Right lobe of liver (tissue), 6 donors: ENCODE results near the gene NCOR1. TPM values are rescaled to one million over a fixed set of nuclear protein-coding genes. Genes with fewer than 3 reads are reported as not detected.

ENCODE experiments used
- ATAC-seq, 4 donors: fragments of 200-7000 bp; cut with Tn5 transposase; one replicate each; pipeline ENCODE4 v1.9.1; 2020; ENCODE audit warnings: mild to moderate bottlenecking in 4 of 4, moderate library complexity in 4 of 4
- DNase-seq, 3 donors: peaks; one replicate each; pipeline ENCODE4 v3.0.0-alpha.2; 2020
- H3K27ac ChIP-seq, 3 donors: fragments of 200-600 bp; one replicate each; pipeline ENCODE4 v1.8.0; 2022
- H3K27me3 ChIP-seq, 2 donors: fragments of 200-600 bp; one replicate each; pipeline ENCODE4 v1.8.0; 2022
- H3K36me3 ChIP-seq, 4 donors: fragments of 200-600 bp; sonication (generic) in 1 of 4; one replicate each; pipeline versions ENCODE4 v1.5.1 to v1.8.0; 2017 to 2022; ENCODE audit warnings: control low read depth in 1 of 4
- H3K4me1 ChIP-seq, 4 donors: fragments of 200-600 bp; sonication (generic) in 1 of 4; one replicate each; pipeline versions ENCODE4 v1.5.1 to v1.8.0; 2017 to 2022; ENCODE audit warnings: control low read depth in 1 of 4
- H3K4me3 ChIP-seq, 3 donors: fragments of 200-600 bp; one replicate each; pipeline ENCODE4 v1.8.0; 2022
- H3K9me3 ChIP-seq, 4 donors: fragments of 200-600 bp; sonication (generic) in 1 of 4; one replicate each; pipeline versions ENCODE4 v1.5.1 to v1.8.0; 2017 to 2022; ENCODE audit warnings: control low read depth in 1 of 4
- CTCF ChIP-seq, 4 donors: fragments of 200-600 bp in 3 of 4; fragments of 450-650 bp in 1 of 4; IDR thresholded peaks; one replicate each; pipeline versions ENCODE4 v1.5.1 to v1.8.0; 2016 to 2022; ENCODE audit warnings: antibody characterized with exemption in 4 of 4, mild to moderate bottlenecking in 2 of 4
- POLR2A ChIP-seq: fragments of 450-650 bp; IDR thresholded peaks from one replicate; pipeline ENCODE4 v1.6.1; 2017; ENCODE audit warnings: antibody characterized with exemption, mild to moderate bottlenecking
- WGBS: methylation state at CpG from one replicate; pipeline ENCODE4 v1.1.6; 2018; ENCODE audit warnings: low coverage, low lambda C conversion rate; ENCODE audit not compliant: insufficient coverage; ENCODE audit errors: missing lambda C conversion rate; 5-methylcytosine and 5-hydroxymethylcytosine counted together
- intact Hi-C, 2 donors: fragments of 100-400 bp; cut with DNase I; formaldehyde crosslinking; loops; one replicate each; pipeline versions ENCODE4 v1.11.2 to v1.14.1; 2022
- long read RNA-seq: library from polyadenylated mRNA; unstranded; transcript quantifications from one replicate; pipeline ENCODE4 v2.0.0, GENCODE V29; 2019
- total RNA-seq, 6 experiments: library from RNA; depleted of rRNA in 2 of 6; stranded (reverse); fragments of >200 nt in 2 of 6; fragmentation: NEBNext Ultra II Directional in 3 of 6; extraction: Animal tissue kit (Norgen Biotek cat#: 25700) in 3 of 6; gene quantifications; one replicate each; pipeline versions ENCODE4 v1.1.0 to v1.2.4, GENCODE V29; 2016 to 2023
- donor health status: DM: no; HTN: yes; CAD: no.
- donor health status: DM: no; HTN: no; CAD: no.
- donor health status: DM: no; HTN: no; CAD: no.
- donor health status: DM: no; HTN: yes; CAD: no.
- donor health status: DM: no; HTN: yes; CAD: no.

The NCOR1 gene
- 10 to 100 TPM; 52.6 to 76.8 (median 65.1) TPM for total RNA-seq
- long read RNA-seq, partial matches to known transcripts: 16 of 36 reads
- long read RNA-seq, other reads (novel, unspliced or antisense): 11 of 36 reads

GRCh38 chr17:16215273-16215964 lies at the start of gene NCOR1:
TSS of gene NCOR1 (minus strand) at chr17:16215534. CDS start at chr17:16194569, 20,965 bp downstream.
- peak within 1 kb of the TSS; percentile 94 to 98 (median 96) for H3K27ac ChIP-seq
- 5% methylated on average over 8 of the region's 82 CpGs for WGBS
- intact Hi-C loops: no loop called here
- no peaks in the 10 kb centered on the region for H3K27me3 ChIP-seq
- peaks cover 0 to 35% (median 15%) of the 10 kb centered on the region in 4 donors for H3K4me1 ChIP-seq
- TF ChIP-seq CTCF (IDR thresholded peaks at IDR 0.05) (peak; percentile 23 to 37 (median 34)), POLR2A (peak; percentile 93)
- H3K4me3 ChIP-seq: peak within 1 kb of the TSS; percentile 95 to 98 (median 97)
- DNase-seq (peak; percentile 96 to 97 (median 97)), ATAC-seq (peak; percentile 90 to 96 (median 92))
- no peaks in the 10 kb centered on the region for H3K9me3 ChIP-seq
- no peaks in the 10 kb centered on the region for H3K36me3 ChIP-seq

GRCh38 chr17:16262201-16262600 lies 46.9 kb upstream of the NCOR1 start:
- Histone ChIP-seq H3K27ac (no peak overlapping the region), H3K4me3 (no peak overlapping the region), H3K9me3 (no peaks in the 10 kb centered on the region), H3K36me3 (no peaks in the 10 kb centered on the region), H3K4me1 (no peaks in the 10 kb centered on the region), H3K27me3 (no peaks in the 10 kb centered on the region)
- 85% methylated on average over 4 of the region's 4 CpGs for WGBS
- ATAC-seq (no peak), DNase-seq (no peak)
- intact Hi-C loops: no loop called here
- no peak for TF ChIP-seq CTCF (IDR thresholded peaks at IDR 0.05)
- TF ChIP-seq POLR2A: no peak

- Histone ChIP-seq H3K27ac (no peak overlapping the region), H3K36me3 (no peaks in the 10 kb centered on the region), H3K27me3 (no peaks in the 10 kb centered on the region), H3K4me1 (peaks cover 0 to 4% (median 0%) of the 10 kb centered on the region in 4 donors), H3K4me3 (no peak overlapping the region), H3K9me3 (no peaks in the 10 kb centered on the region)
- TF ChIP-seq POLR2A (no peak), CTCF (IDR thresholded peaks at IDR 0.05) (no peak)
- DNase-seq (no peak), ATAC-seq (no peak)
- 50% methylated on average over 2 of the region's 3 CpGs for WGBS
- intact Hi-C loops: no loop called here
These were observed 45.7 kb upstream of the NCOR1 start for GRCh38 chr17:16261049-16261448.

- H3K36me3 ChIP-seq: no peaks in the 10 kb centered on the region
- intact Hi-C loops: no loop called here
- TF ChIP-seq CTCF (IDR thresholded peaks at IDR 0.05) (no peak), POLR2A (no peak)
- no peak overlapping the region for H3K27ac ChIP-seq
- no peak overlapping the region for H3K4me3 ChIP-seq
- H3K9me3 ChIP-seq: no peaks in the 10 kb centered on the region
- H3K27me3 ChIP-seq: no peaks in the 10 kb centered on the region
- DNase-seq (no peak), ATAC-seq (no peak)
- H3K4me1 ChIP-seq: peaks cover 0 to 12% (median 2%) of the 10 kb centered on the region in 4 donors
- WGBS: 83% methylated on average over 2 of the region's 6 CpGs
These were observed 44.6 kb upstream of the NCOR1 start for GRCh38 chr17:16259926-16260325.
